ENCODE results near the gene GDI2.

The GDI2 gene

DNA sequence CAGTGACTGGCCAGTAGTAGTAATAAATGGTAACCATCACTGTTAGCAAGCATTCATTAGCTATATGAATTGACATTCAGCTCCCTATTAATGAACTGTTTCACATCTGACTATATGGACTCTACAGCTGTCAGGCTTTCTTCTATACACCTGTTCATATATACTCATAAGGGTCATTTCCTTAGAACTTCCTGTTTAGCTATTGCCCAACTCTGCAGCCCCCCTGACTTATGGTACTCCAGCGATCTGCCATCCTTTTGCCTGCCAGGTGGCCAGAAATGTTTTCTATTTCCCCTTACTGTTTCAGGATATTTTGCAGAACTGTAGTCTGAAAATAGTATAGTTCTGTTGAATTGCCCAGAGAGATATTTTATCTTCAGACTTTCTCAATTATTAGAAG lies 72.0 kb downstream of the GDI2 start:
- no peak for DNase-seq (ENCODE audit: low spot score)

DNA sequence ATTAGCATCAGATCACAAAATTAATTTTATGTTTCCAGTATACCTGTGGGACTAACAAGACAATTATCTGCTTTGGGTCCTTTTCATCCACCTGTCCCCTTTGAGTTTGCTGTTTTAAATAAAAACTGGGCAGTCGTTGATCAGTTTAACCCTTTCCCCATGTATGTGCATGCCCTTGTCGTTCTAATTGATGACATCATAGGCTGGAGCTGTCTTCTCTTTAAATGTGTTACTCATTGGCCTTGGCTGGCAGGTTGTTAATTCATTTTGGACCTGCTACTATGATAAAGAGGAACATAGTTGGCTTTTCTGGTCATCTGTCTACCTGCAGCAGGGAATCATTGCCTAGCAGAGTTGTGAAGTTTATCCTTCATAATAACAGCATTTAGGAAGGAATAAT lies 74.8 kb downstream of the GDI2 start:
- no peak for DNase-seq (ENCODE audit: low spot score)

DNA sequence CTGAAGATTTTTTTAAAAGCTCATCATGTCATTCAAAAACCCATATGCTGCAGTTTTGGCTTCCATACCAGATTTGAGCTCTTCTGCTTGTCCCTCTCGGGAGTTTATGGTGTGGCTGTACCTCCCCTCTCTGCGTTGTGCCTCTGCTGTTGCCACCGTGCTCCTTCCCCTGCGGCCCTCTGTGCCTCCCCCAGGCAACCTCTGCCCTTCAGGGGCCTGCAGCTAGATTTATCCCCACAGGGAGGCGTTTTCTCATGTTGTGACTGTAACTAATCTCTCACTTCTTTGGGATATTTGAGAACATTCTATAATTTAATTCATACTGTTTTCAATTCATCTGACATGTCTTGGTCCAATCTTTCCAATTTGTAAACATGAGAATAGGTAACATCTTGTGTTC lies 75.9 kb downstream of the GDI2 start:
- DNase-seq (ENCODE audit: low spot score), result no peak

DNA sequence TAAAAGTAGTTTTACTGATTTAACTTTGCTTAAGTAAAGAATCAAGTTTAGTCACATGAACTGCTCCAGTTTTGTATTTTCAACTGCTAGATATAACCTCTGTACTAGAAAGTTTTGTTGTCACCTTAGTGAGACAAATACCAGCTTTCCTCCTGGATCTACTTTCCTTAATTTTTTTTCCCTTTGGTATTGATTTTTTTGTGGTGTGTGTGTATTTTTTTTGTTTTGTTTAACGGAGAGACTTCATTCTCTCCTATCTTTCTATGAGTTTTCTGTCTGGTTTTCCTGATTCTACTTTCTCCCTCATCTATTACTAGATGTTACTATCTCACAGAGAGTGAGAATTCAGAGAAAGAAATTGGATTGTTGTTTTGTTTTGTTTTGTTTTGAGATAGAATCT lies 76.6 kb downstream of the GDI2 start:
- no peak for DNase-seq (ENCODE audit: low spot score)

DNA sequence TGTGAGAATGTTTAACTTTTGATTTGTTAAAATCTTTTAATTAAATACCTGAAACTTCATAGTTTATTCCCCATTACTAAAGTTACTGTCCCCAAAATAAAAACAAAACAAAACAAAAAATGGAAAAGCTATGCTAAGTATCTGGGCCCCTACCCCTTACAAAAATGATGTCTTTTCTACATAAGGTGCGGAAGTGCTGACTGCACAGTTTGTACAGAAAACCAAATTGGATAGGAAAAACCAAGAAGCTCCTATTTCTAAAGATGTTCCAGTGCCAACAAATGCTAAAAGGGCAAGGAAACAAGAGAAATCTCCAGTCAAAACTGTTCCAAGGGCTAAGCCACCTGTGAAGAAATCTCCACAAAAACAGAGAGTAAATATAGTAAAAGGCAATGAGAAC lies 78.1 kb downstream of the GDI2 start:
- no peak for DNase-seq (ENCODE audit: low spot score)

DNA sequence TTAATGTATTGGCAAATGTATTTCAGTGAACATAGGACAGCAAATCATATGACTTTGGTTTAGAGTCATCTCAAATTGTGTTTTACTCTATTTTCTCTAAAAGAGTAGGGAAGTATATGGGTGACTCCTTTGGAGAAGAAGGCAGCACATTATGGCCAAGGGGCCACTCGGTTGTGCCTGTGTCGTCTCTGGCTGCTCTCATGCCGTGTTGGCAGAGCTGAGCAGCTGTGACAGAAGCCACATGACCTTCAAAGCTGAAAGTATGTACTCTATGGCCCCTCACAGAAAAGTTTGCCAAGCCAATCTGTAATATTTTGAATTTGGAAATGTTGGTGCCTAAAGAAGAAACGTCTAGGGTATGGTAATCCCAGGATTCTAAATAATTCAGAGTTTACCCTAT lies 81.1 kb downstream of the GDI2 start:
- no peak for DNase-seq (ENCODE audit: low spot score)

DNA sequence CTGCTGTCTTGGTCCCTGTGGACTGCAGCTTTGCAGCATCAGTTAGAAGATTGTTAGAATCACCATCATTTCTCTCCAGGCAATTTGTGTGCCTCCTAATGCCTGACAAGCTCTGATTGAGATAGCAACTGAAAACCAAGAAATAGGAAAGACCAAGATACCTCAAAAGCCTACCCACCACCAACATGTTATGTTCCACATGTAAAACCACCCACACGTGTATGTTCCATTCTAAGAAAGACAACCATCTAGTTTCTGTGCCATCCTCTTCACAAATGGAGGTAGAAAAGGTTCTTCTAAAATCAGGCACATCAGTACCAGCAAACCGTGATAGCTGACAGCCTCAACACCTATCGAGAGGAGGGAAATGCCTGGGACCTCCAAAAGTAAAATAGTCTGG lies 81.7 kb downstream of the GDI2 start:
- DNase-seq (ENCODE audit: low spot score), result no peak

DNA sequence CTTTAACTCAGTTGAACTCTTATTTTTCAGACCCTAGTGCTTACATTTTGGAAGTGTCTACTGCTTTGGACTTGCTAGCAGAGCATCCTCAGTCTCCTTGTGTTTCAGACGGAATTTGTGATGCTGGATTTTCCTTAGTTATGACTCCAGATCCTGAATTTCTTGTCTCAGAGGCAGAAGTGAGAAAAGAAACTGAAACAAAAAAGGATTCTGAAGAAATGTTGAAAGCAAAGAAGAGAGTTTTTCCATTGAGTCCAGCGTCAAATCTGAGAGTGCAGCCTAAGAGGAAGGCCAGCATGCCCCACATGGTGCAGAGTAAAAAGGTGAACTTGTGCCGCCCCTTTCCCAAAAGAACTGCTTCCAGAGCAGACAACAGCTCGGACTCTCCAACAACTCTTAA lies 82.5 kb downstream of the GDI2 start:
- DNase-seq (ENCODE audit: low spot score), result no peak

DNA sequence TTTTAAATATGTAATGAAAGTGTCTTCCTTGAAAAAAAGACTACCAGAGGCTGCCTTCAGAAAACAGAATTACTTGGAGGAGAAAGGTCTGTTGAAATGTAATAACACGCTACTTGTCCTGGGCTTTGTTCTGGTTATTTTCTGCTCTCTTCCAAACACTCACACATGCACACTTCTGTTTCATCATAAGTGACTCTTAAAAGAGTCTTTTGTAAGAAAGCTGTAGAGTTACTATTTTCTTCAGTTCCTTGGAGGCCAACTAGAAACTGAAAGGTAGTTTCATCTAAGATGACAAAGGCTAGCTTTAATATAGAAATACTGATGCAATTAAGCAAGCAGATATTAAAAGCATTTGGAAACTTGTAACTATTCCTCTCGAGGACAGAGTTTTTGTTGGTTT lies 89.5 kb downstream of the GDI2 start:
- no peak for DNase-seq (ENCODE audit: low spot score)

DNA sequence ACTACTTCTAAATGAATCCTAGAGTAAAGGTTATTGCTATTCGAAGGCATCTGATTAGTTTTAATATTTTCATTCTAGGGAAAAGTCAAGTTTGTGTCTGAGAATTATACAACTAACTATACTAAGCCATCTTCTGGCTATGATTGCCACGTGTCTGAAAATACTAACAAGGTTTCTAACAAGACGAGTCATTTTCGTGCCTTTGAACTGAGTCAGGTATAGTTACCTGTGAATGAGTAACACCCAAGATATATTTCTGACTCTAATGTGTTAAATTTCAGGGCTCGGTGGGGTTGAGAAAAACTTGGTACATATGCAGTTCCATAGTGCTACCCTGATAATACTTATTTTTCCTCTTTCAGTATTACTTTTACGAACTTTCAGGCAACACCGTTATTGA lies 93.1 kb downstream of the GDI2 start:
- no peak for DNase-seq (ENCODE audit: low spot score)

DNA sequence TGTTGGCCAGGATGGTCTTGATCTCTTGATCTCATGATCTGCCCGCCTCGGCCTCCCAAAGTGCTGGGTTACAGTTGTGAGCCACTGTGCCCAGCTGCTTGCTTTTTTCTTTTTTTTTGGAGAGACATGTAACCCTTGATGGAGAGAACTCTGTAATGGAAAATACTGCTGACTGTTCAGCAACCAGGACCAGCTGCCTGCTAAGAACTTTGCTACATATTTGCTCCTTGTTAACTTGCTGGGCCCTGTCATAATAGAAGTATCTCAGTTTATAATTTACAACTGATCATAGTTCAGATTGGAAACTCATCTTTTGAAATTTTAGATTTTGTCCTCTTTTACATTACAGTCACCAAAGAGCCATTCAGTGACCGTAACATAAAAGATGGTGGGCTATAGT lies 93.7 kb downstream of the GDI2 start:
- no peak for DNase-seq (ENCODE audit: low spot score)

All from germinal center (tissue), 1 donor.